Measurements from ENCODE around the gene DCUN1D3.

DCUN1D3 gene

GRCh38 chr16:20818929-20819585, 81.1 kb downstream of the DCUN1D3 start:
- no peak for DNase-seq

- no peak for DNase-seq
These were observed 85.4 kb downstream of the DCUN1D3 start for GRCh38 chr16:20814784-20815183.

- DNase-seq: no peak
These were observed 87.6 kb downstream of the DCUN1D3 start for GRCh38 chr16:20812510-20812909.

GRCh38 chr16:20811889-20812439, 88.2 kb downstream of the DCUN1D3 start:
- no peak for DNase-seq

- DNase-seq: no peak
These were observed 92.3 kb downstream of the DCUN1D3 start for GRCh38 chr16:20807862-20808261.

- peak; percentile 74 for DNase-seq
These were observed 93.7 kb downstream of the DCUN1D3 start, which contains the start of the genes ERI2 and REXO5 for GRCh38 chr16:20806168-20807050. TSS of gene ERI2 (minus strand) at chr16:20806472. CDS start at chr16:20806430, 42 bp downstream. TSS of gene REXO5 (plus strand) at chr16:20806527. CDS start at chr16:20806954, 427 bp downstream.

- peak; percentile 31 for DNase-seq
These were observed 94.4 kb downstream of the DCUN1D3 start for GRCh38 chr16:20805684-20806167.

Data from NK-92 treated with Interleukin-12 subunit alpha and Interleukin-12 subunit beta, amount 100 ng/mL, for 24 hours (cell line).